NCI-H460 (cell line): ENCODE data around the gene ZNF678. TPM values are rescaled to one million over a fixed set of nuclear protein-coding genes. Genes with fewer than 3 reads are reported as not detected.
A peak's percentile ranks its signal among the peaks of the same experiment; 100 is the strongest.

ENCODE experiments used
- DNase-seq: peaks from one replicate; pipeline ENCODE4 v3.0.0-alpha.2; 2016; ENCODE audit warnings: low read depth; ENCODE audit errors: extremely low read depth
- polyA plus RNA-seq: library from polyadenylated mRNA; depleted of rRNA; stranded (reverse); fragments of >200 nt; gene quantifications from 2 replicates; pipeline ENCODE4 v1.2.3, GENCODE V29; 2014; cell fraction: nucleus; rRNA removed
- total RNA-seq: library from RNA; depleted of rRNA; stranded (reverse); fragments of >200 nt; shearing (Covaris generic); gene quantifications from 2 replicates; pipeline ENCODE4 v1.2.3, GENCODE V29; 2014; rRNA removed

The ZNF678 gene
- 22.5 and 24.2 TPM in 2 replicates for total RNA-seq
- polyA plus RNA-seq = 5.8 and 14.9 TPM in 2 replicates

DNA sequence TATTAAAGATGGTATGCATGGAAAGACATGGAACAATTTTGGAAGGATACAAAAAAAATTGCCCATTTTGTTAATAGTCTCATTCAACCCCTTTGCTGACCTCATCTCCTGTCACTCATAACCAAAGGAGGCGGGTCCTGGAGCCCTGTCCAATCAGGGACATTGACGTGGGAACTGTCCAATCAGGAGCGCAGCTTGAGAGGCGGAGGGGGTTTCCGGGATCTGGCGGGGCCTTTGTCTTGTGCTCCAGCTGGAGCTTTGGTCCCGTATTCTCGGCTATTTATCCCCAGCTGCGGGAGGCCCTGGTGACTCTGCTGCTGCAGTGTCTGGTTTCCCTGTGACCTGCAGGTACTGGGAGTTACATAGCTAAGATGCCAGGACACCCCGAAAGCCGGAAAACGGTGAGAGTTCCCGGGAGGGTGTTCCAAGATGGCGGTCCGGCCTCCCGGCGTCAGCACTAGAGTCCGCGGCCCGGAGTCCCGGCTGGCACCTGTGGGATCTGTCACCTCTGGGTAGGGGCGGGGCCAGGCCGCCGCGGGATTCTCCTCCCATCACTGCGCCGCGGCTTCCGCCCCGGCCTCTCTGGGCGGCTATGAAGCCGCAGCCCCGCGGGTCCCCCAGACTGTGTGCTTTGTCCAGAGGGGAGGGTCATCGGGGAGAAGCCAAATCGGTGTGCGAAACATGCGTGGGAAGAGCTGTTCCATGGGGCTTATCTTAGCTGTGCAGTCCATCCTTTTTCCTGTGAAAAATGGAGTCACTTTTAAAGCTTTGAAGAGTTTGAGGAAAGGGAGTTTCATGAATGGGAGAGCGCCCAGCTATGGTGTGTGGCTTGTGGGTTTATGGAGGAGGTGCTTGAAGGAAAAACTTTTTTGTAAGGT lies at the start of gene ZNF678:
Gene ZNF678 (plus strand): TSS at position 233 of the 878 bp plus-strand sequence. CDS start 87,436 bp downstream, outside the sequence.
- DNase-seq = peak; percentile 98

DNA sequence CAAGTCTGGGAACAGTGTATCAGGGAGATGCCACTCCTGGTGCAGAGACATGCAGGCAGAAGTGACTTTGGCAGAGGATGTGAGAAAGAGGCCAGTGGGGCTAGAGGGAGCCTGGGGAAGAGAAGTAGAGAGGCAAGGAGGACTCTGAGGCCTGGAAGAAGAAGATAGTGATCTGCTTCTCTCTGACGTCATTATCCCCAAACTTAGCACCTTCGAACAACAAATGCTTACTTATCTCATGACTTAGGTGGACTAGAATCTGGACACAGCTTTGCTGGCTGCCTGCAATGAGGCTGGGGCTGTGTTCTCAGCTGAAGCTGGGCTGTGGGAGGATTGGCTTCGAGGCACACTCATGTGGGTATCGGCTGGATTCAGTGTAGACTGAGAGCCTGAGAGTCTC lies 44.5 kb upstream of the ZNF678 start:
- no peak for DNase-seq

DNA sequence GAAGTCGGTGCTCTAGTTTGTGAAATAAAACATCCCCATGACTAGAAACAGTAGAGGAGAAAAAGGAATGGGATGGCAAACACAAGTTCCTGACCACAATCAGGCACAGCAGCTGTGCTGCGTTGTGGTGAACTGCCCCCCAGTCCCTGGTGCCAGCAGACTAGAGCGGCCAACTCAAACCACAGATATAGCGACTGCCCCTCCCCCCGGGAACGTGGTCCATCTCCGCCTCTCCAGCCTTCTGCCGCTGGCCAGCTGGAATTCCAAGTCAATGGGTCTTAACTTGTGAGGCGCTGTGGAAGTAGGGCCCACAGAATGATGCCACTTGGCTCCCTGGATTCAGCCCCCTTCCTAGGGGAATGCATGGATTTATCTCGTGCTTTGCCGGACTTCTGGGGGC lies 41.6 kb upstream of the ZNF678 start:
- no peak for DNase-seq

DNA sequence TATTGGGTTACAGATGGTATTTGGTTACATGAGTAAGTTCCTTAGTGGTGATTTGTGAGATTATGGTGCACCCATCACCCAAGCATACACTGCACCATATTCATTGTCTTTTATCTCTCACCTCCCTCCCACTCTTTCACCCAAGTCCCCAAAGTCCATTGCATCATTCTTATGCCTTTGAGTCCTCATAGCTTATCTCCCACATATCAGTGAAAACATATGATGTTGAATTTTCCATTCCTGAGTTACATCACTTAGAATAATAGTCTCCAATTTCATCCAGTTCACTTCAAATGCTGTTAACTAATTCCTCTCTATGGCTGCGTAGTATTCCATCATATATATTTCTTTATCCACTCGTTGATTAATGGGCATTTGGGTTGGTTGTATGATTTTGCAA lies 36.8 kb upstream of the ZNF678 start:
- DNase-seq = no peak

DNA sequence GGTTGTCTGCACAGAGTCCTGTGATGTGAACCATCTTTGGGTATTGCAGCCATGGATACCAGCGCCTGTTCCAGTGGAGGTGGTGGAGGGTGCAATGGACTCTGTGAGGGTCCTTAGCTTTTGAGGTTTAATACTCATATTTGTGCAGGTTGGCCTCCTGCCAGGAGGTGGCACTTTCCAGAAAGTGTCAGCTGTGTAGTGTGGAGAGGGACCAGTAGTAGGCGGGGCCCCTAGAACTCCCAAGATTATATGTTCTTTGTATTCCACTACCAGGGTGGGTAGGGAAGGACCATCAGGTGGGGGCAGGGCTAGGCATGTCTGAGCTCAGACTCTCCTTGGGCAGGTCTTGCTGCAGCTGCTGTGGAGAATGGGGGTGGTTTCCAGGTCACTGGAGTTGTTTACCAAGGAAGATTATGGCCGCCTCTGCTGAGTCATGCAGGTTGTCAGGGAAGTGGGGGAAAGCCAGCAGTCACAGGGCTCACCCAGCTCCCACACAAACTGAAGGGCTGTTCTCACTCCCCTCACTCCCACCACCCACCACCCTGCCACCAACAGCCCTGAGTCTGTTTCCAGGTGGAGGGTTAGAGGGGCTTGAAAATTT lies 31.2 kb upstream of the ZNF678 start:
- DNase-seq = no peak

DNA sequence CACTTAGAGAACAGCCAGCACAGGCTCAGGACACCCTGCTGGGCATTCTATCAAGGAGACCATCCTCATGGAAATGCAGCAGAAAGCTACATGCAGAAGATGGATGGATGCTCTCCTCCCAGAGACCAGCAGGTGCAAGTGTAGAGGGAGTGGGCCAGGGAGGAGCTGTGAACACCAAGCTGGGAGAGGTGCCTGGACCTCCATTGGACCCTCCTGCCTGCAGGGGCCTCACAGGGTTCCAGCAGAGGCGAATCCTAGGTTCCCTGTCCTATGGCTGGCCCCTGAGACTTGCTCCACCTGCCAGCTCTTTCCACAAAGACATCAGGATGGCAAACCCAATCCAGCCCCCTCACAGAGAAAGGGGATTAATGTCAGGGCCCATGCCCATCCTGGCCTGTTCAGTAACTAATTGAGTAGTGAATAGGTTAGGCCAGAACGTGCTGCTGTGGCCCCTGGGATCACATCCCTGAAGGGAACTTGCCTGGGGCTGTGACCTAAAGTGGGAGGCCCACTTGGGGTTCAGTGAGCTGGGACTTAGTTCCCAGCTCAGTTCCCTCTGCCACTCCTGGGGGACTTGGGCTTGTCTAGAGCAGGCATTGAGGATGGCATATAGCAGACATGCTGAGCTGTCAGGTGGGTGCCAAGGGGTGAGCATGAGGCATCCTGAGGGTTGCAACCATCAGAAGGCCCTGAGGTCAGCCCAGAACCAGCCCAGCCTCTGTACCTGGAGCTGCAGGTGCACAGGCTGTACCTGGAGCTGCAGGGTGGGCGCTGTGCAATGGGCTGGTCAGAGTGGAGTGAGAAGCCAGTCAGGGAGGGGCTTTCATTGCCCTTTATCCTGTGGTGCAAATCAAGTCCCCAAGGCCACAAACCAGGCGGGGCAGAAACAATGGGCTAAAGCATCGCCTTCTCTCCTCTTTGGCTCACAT lies 22.9 kb upstream of the ZNF678 start:
- DNase-seq = no peak

DNA sequence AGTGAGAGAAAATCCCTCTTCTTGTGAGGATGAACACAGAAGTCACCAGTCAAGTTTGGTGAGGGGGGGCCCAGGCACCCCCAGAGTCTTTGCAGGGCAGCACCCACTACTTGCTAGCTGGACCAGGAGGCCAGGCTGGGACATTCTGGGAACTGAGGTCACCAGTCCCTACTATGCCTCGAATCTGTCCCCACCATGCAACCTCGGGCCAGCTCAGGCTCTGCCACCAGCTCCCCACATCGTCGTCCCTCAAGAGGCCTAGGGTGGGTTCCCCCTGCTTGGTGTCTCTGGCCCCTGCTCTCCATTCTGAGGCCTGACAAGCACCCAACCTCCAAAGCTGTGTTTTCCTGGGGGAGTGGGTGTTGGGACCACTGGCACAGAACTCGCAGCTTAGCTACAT lies 22.2 kb upstream of the ZNF678 start:
- no peak for DNase-seq

DNA sequence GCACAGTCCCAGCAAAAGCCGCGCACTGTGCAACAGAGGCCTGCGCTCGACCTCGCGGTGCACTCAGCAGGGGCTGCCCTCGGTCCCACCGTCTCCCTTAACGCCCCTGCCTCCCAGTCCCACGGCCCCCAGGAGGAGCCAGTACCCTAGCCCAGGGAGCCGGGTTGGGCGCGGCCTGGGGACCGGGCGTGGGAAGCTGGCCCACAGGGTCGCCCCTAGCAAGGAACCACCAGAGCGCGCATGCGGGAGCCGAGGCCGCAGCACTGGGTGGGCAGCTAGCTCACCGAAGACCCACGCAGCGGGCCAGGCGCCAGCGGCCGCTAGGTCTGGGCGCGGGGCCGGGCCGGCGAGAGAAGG lies 21.6 kb upstream of the ZNF678 start:
- no peak for DNase-seq

DNA sequence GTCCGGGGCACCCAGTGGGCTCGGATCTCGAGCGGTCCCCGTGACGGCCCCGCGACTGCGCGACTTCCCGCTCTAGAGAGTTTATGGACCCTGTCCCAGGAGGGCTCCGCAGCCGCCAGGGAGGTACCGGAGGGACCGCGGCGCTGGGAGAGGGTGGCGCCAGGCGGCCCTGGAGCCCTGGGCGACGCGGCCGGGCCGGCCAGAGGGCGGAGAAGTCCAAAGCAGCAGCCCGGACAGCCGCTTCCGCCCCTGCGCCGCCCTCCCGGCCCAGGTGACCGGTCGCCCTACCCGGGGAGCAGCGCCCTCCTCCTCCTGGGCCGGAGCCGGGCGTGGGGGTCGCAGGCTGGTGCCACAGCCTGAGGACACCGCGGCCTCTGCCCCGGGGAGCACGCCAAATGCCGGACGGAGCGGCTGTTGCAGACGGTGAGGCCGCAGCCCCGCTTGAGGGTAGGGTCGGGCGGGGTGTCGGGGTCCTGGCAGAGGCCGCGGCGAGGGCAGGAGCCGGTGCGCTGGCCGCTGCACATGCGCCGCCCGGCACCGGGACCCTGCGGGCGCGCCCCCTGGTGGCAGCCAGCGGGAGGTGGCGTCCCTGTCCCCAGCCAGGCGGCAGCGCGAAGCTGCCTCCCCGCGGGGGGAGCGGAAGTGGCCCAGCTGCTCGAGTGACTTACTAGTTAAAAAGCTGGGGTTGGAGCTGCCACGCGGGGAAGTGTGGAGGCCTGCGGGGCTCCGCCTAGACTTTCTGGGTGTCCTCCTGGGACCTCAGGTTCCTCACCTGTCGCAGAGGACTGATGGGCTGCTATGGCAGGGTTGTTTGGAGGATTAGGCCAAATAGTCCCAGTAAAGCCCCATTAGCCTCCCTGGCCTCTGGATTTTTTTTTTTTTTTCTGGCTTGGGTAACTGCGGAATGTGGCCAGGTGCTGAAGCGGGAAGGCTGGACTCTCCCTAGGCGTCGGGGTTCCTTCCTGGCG lies 20.9 kb upstream of the ZNF678 start:
- DNase-seq = peak; percentile 84

DNA sequence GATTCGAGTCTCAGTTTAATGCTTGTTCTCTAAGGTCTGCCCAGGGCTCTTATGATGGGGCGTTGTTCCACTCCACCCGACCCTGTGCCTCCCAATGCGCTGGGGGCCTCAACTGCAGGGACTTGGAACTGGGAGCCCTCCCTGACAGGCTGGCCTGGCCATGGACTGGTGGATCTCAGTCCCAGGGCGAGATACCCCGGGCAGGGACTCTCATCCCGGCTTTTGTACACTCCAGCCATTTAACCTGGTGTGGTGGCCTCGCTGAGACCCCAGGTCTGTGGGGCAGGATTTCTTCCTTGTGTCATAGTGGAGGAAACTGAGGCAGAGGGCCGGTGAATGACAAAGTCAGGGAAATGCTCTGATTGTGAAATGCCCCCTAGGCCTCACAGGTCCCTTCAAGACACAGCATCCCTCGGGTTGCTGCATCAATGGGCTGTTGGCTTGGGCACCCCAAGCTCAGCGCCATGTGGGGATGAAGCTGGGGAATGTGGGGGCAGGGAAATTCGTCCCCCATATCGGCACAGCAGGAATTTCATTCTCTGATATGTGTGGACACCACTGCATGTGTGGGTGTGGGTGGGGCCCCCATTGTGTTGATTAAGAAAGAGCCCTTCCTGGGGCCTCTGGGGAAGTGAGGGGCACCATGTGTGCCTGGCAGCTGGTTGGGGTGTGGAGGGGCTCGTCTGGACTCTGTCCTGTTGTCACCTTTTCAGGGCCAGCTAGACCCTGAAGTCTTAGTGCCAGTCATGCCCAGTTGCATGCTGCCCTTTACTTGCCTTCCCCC lies 19.9 kb upstream of the ZNF678 start:
- no peak for DNase-seq

DNA sequence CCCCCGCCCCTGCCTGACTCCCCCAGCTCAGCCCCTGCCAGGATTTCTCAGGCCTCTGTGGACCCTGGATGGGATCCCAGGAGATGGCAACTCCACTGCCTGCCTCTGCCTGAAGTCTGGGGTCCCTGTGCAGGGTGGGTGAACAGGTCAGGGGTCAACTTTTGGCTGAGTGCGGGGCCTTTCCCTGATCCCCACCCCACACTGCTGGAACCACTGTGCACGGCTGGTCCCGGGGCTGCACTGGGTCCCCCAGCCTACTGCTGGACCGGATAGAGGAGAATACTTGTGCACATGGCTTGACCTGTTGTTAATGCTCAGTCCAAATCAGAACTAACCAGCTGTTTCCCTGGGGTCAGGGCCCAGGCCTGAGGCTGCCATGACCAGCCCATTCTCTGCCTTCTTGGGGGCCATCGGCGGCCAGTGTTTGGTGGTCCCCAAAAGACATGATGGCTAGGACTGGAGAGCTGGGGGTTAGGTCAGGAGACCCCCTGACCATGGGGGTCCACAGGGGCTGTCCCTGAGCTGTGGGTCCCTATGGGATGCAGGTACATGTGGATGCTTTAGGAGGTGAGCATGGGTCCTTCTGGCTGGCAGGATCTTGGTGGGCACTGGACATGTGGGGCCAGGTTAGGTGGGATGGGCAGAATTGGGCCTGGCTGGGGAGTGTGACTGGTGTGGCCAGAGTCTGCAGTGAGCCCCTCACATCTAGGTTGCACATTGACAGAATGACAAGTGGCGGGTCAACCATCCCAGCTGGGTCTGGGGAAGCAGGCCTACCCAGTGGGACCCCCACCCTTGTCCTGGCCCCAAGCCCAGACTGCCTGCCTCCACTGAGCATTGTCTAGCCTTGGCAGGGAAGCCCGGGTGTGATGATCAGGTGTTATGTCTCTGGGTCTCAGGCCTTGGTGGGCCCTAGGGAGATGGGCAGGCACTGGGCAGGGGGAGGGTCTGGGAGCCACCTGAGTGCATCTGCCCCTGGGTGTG lies 19.0 kb upstream of the ZNF678 start:
- no peak for DNase-seq

DNA sequence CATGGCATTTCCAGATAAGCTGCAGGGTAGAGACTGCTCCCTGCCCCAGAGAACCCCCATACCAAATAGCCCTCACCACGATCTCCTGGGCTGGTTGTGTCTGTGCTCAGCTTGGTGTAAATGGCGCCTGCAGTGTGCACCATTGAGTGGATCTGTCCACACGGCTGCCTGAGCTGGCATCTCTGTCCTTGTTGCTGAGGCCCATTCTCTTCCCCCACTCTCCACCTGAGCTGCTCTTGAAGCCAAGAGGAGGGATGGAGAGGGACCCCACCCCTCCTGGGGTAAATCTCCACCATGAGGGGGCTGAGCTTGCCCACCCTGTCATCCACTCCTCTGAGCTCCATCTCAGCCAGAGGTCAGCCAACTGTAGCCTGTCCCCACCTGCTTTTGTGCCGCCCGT lies 18.0 kb upstream of the ZNF678 start:
- DNase-seq = no peak

DNA sequence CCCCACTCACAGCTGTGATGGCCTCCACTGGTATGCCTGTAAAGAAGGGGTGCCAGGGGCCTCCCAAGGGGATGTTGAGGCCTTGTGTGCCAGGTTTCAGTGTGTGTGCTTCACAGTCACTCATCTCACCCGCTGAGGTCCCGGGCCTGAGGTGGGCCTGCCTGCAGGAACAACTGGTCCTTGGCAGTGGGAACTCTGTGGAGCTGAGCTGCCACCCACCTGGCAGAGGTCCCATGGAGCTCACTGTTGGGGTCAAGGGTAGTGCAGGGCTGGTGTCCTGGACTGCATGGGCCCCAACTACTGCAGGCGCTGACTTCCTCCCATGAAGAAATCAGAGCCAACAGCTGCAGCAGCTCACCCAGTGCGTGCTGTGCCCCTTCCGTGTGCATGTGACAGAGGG lies 17.3 kb upstream of the ZNF678 start:
- DNase-seq = no peak

DNA sequence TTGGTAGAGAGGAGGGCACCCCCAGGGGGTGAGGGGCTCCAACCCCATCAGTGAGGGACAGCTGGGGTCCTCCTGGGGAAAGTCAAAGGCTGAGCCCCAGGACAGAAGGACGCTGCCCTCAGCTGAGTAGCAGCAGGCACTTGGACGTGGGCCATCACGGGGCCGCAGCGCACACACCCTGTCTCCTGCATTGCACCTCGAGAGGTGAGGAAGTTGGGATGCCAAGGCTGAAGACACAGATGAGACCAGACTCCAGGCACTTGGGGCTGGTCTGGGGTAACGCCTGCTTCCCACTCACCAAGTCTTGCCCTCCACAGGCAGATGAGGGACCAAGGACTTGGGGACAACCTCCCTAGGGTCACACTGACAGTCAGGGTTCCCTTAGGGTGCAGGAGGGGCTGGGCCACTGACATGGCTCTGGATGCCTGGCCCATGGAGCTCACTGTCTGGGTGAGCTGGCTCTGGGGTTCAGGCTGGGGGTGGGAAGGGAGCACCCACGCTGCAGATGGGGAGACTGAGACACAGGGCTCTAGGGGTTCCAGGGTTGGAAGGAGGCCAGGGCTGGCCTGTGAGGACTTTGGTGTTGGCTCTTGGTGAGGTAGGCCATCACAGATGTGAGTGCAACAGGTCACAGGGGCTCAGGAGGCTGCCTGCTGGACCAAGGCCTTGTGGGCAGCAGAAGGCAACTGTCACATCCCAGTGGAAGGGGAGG lies 16.6 kb upstream of the ZNF678 start:
- no peak for DNase-seq

DNA sequence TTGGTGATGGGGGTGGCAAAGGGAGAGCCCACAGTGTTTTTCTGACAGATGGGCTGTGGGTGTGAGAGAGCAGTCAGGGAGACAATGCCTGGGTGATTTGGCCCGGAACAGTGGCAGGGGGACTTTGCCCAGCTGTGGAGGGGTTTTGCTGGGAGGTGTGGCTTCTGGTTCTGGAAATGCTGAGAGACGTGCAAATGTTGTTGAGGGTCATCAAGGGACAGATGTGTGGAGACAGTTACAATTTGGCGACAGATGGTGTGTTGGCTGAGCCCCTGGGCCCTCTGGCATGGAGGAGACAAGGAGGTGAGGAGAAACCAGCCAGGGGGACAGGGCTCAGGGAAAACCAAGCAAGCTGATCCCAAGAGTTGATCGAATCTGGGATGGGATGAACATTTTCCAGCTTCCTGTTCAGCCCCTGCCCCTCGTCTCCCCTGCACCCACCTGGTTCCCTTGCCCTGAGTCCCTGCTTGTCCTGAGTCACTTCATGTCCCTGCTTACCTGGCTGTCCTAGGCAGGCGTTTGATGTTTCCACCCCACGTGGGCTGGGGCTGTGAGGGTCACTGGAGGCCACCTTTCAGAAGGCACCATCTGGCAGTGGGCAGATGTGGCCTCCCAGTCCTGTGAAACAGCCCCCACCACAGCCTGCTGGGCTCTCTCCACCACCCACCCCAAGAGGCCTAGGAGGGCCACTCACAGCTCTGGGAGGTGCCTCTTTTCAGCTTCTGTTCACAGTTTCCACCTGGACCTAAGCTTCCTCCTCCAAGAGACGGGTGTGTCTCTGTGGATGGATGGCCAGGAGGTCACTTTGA lies 15.8 kb upstream of the ZNF678 start:
- no peak for DNase-seq

DNA sequence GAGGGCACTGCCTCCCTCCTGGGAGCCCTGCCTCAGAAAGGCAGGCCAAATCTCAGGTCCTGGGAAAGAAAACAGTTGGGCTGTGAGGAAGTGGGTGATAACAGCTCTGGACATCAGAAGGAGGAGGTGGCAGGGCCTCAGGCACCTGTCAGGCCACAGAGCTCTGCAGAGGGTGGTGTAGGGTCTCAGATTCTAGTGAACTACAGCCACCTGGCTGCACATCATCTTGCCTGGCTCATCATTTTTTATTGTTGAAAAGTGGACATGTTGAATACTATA lies 15.3 kb upstream of the ZNF678 start:
- DNase-seq = no peak

DNA sequence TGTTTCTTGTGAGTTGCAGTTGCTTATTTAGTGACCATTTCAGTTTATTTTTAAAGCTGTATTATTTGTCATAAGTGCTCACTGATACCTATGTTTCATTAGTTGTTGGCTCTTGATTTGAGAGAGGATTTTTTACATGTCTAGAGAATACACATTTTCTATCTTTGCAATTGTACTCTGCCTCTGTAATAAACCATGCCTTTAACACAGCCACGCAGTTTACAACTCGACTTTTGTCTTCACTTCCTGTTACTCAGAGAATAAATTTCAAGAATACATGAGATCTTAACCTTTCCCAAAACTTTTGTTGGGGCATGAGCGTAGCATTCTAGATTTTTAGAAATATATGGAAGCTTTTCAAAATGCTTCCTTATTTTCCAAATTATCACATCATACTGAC lies 14.9 kb upstream of the ZNF678 start:
- DNase-seq = no peak
